GM19395 (cell line): ENCODE data around the gene SDS.
"Not testable (repeated sequence)": the region's sequence is repeated elsewhere in the genome, so short reads cannot be mapped to it uniquely, and the experiment has no call there.

ENCODE experiments used
- ATAC-seq: cut with Tn5 transposase; IDR thresholded peaks from one replicate; pipeline ENCODE4 v1.9.1; 2021; ENCODE audit warnings: mild to moderate bottlenecking, moderate library complexity; ENCODE audit not compliant: unreplicated experiment

The SDS gene

DNA sequence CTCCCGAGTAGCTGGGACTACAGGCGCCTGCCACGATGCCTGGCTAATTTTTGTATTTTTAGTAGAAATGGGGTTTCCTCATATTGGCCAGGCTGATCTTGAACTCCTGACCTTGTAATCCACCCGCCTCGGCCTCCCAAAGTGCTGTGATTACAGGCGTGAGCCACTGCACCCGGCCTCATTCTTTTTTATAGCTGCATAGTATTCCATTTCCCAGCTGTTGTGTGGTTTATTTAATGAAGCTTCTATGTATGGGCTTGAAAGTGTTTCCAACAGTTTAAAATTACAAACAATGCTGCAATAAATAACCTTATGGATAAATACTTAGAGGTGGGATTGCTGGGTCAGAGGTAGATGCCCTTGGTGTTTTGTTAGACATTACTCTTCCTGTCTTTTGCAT is 49.5 kb downstream of the SDS start:
- ATAC-seq = not testable (repeated sequence)

DNA sequence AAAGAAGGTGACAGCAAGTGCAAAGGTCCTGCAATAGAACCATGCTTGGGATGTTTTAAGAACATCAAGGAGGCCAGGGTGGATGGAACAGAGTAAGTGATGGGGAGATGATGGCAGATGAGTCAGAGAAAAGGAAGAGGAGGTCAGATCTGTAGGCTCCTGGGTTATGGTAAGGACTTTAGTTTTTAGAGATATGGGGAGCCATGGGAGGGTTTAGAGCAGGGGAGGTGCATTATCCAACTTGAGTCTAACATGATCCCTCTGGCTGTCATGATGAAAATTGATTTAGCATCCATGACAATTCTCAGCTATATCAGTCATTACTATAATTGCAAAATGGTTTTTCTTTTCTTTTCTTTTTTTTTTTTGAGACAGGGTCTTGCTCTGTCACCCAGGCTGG is 52.6 kb downstream of the SDS start:
- ATAC-seq = no peak

DNA sequence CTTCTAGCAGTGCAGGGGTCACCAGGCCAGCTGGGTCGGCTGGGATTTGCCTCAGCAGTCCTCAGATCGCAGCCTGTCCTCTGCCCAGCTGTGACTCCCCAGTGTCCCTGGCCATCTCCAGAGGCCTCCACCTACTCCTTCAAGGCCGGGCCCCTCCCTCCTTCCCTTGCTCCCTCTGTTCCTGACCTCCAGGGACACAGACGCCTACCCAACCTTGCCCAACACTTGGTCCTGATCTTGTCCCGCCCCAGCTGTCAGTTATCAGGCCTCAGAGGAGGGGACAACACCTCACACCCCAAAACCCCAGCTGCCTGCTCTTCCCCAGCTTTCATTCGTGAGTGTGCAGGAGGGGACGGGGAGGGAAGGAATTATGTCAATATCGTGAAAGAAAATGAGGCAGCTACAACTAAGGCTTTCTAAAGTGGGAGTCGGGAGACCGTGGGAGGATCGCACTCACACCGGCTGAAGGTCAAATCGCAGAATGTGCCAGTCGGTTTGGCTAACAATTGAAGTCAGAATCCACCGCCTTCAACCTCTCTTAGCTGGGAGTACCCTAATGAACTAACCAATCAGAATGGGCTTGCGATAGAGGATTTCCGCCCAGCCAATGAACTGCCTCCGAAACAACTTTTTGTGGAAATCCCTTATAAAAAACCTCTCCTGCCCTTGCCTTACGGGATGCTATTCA is 54.7 kb downstream of the SDS start:
- no peak for ATAC-seq

DNA sequence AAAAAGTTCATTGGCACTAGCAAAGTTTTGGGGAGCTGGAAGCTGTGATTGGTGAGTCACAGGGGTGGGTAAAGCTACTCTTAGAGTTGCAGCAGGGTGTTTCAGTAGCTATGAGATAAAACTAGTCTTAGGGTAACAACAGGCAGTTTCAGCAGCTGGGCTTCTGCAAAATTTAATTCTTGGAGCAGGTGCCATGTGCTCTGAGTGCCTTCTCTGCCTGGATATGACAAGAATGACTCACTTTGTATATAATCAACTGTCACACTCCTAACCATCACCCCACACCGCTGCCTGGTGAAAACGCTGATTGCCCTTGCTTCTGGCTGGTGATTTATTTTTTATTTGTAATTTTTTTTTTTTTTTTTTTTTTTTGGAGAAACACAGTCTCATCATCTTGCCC is 55.8 kb downstream of the SDS start:
- ATAC-seq = no peak

DNA sequence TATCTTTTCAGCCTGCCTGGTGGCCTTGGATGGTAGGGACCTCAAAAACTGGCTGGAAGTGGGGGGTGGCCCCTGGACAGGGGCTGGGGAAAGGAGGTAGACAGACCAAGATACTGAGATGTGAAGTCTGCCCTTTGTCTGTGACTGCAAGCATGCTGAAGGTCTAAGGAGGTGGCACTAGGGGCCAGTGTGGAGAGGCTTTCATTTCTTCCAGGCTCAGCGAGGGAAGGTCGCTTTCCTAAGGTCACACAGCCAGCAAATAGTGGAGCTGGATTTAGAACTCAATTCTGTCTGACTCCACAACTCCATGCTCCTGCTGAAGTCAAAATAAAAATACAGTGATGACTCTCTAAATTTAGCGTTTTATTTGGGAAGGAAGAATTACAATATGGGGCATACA is 56.6 kb downstream of the SDS start:
- no peak for ATAC-seq

DNA sequence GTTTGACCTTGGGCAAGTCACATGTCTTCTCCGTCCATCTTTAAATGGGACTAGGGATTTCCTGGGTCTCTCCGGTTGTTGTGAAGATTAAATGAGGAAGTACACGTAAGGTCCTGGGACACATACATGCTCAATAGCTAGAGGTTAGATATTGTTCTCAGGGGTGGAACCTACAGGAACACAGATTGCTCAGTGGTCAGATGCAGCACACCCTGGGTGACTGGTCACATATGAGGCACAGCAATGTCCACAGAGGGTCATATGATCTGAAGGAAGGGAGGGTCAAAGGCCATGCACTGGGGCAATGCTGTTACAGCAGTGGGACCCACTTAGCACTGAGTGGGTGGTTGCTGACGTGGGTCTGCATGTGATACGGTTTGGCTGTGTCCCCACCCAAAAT is 57.3 kb downstream of the SDS start:
- ATAC-seq = no peak

DNA sequence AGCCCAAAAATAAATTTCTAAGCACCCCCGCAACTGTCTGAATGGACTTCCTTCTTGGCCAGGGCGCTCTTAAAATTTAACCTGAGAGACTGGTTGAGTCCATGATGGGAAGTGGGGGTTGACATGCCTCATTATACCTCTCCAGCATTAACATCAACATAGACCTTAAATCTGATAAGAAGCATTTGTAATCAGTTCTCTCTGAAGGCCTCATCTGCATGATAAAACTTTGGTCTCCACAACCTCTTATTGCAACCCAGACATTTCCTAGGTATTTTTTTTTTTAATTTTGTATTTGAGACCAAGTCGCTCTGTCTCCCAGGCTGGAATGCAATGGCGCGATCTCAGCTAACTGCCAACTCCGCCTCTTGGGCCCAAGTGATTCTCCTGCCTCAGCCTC is 58.4 kb downstream of the SDS start:
- no peak for ATAC-seq
